Skin epidermis (tissue), 12 donors: ENCODE data around the gene EPAS1.
A peak's percentile ranks its signal among the peaks of the same experiment; 100 is the strongest.

Source experiments
- H3K27ac ChIP-seq, 21 experiments: fragments of 200-600 bp; sonication (generic) in 11 of 21; one replicate each; pipeline ENCODE4 v1.5.0; 2020; ENCODE audit warnings: mild to moderate bottlenecking in 3 of 21, inconsistent platforms in 2 of 21, moderate library complexity in 2 of 21
- H3K4me3 ChIP-seq, 7 experiments: fragments of 200-600 bp; sonication (generic) in 2 of 7; one replicate each; pipeline ENCODE4 v1.5.0; 2020; ENCODE audit warnings: inconsistent platforms in 2 of 7, mild to moderate bottlenecking in 2 of 7, moderate library complexity in 1 of 7

EPAS1 gene

DNA sequence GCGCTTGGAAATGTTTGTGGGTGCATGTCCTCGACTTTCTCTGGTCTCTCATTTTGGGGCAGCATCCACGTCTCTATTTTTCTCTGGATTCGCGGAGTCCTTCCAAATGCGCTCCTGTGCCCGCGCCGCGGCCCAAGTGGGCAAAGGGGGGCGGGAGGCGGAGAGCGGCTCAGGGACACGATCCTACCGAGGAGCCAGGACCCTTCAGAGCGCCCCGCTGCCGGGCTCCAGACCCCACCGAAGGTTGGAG, 990 bp downstream of the EPAS1 start:
- H3K27ac ChIP-seq: peak overlapping the region; percentile 64 to 95 (median 82)

DNA sequence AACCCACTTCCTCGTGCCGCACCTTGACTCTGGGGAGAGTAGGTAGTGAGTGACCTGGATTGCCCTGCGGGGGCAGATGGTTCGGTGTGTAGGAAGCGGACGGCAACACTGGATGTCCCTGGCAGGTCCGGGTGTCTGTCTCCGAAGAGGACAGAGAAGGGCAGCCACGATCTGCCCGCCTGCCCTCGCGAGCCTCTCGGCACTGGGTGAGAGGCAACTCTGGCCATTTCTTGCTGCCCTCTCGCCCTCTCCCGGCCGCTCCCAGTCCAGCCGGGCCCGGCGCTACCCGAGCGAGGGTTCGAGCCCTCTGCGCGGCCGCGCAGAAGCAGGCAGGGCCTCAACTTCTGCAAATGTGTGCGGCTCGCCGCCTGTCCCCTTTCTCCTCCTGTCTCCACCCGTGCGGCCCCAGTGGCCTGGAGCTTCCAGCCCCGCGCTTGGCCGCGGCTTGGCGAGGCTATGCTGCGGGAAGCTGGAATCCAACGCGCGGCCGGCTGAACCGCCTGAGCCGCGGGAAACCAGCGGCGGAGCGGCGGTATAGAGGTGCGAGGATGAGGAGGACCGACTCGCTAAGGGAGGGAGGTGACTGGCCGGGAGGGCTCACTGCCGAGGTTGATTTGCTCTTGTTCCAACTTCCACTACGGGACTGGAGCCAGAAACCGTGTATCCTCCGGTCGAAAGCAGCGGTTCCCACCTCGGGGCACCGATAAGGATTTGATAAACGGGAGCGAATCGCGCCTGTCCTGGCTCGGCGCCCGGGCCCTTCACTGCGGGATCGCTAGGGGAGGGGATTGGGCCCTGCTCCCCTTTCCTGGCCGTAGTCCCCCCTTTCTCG, 1.5 kb downstream of the EPAS1 start:
- H3K4me3 ChIP-seq: peak overlapping the region; percentile 58 to 84 (median 74)
- H3K27ac ChIP-seq: peak overlapping the region; percentile 64 to 95 (median 82)

More for the DNA sequence above, 990 bp downstream of the EPAS1 start:
- H3K4me3 ChIP-seq: peak overlapping the region; percentile 58 to 84 (median 74)

DNA sequence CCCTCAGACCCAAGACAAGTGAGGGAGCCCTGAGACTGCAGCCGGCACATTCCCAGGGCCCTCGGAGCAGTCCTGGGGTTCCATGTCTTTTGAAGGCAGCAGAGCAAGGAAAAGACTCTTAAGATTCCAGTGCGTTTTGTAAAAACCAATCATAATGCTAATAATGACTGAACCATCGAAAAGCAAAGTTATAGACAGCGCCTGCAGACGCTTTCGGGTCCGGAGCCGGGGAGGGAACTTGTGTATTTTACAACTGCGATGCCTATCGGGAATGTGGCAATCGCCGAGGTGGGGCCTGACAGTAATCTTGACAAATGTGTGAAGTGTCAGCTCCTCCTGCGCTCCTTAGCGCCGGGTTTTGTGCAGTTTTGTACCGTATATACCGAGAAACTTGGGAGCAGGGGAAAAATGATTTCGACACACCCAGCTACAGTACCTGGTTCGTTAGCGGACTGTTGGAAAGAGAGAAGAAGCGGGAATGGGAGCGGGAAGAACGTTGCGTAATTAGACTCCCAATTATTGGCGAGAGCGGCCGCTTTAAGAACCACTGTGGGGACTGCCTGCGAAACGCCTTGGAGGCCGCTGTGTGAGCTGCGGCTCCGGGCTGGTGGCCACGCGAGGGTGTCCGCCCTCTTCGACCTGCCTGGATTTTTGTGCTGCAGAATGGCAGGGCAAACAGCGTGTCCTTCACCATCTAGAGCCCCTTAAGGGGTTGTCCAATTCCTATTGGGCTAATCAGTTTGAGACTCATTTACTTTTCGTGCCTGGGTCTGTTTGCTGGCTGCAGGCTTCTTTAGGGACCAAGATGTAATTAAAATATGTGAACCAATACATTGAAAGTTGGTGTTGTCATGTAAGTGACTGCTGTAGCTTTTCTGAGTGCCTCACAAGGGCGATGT, 2.4 kb downstream of the EPAS1 start:
- H3K4me3 ChIP-seq: peak overlapping the region; percentile 58 to 84 (median 74)

DNA sequence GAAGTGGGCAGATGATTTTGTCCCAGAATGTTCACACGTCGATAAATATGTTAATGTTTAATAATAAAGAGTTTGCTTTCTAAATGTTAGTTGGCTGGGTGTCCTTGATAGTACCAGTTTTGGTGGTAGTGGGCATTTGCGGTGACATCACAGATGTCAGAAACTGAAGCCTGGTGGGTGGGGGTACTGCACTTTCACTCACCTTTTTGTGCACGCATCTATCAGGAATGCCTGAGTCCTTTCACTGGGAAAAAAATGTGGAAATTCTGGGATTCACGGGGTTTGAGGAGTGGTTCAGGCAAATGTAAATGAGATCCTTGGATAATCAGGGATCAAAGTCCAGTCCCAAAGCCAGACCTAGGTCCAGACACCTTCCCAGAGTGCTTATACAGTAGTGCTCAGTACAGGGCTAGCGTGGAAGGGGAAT, 3.2 kb downstream of the EPAS1 start:
- peak overlapping the region in 10 of 21 experiments; percentile 49 to 95 (median 84) for H3K27ac ChIP-seq

More for the DNA sequence above, 2.4 kb downstream of the EPAS1 start:
- H3K27ac ChIP-seq: peak overlapping the region; percentile 64 to 95 (median 82)

DNA sequence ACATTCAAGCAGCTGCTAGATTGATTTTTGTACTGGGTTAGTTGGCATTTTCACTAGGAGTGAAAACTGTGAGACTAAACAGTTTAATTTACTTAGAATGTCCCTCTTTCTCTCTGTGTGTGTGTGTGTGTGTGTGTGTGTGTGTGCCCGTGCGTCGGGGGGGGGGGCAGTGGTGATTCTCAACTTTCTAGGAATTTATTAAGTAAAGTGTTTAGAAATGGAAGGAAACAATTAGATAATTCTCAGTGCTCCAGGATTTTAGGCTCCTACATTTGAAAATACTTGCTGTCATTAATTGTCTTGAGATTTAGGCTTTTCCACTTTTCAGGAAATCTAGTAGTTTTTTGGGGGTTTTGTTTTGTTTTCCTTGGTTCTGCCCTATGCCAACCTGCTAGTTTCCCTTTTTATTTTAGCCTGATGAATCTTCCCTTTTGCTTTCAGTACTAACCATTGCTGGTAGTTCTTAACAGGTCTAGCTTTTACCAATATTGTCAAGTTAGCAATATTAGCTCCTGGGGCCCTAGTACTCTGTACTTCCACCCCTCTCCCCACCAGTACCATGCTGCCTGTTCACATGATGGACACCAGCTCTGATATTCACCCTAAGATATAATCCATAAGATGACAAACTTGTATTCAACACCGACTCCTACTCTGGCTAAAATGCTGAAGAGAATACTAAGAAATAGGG, 4.9 kb downstream of the EPAS1 start:
- H3K27ac ChIP-seq: no peak overlapping the region
- no peak overlapping the region for H3K4me3 ChIP-seq

More for the DNA sequence above, 3.2 kb downstream of the EPAS1 start:
- peak overlapping the region; percentile 58 to 84 (median 74) for H3K4me3 ChIP-seq

DNA sequence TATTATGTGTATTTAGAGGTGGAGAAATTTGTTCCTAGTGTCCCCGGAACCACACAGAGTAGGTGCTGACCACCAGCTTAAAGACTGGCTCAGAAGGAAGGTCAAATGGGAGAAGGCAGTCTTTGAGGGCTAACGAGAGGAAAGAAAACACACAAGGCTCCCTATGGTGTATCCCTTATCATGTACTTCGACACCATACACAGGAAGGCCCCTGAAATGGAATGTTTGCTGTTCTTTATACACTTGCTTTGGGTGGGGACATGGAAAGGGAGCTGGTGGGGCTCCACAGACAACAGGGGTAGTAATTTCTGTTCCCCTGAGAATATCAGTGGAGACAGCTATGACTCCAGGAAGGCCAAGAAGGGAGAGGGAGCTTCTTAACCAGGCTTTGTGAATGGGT, 6.0 kb downstream of the EPAS1 start:
- H3K4me3 ChIP-seq: no peak overlapping the region
- no peak overlapping the region for H3K27ac ChIP-seq

DNA sequence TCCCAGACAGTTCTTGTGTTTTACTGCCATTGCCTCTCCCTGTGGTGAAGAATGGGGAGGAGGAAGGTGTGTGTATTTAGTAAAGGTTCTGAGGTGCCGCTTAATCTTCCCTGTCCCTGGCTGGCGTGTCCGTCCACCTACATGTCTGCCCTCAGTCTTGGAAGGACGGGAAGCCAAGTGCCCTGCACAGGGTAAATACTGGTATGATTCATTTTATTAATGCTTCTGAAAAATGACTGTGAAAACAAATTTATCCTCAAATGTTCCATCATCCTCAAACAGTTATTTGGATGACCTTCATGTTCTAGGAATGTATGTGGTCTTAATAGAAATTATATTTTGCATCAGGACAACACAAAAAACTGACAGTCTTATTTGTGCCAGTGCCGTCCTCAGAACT, 6.6 kb downstream of the EPAS1 start:
- Histone ChIP-seq H3K4me3 (no peak overlapping the region), H3K27ac (no peak overlapping the region)

DNA sequence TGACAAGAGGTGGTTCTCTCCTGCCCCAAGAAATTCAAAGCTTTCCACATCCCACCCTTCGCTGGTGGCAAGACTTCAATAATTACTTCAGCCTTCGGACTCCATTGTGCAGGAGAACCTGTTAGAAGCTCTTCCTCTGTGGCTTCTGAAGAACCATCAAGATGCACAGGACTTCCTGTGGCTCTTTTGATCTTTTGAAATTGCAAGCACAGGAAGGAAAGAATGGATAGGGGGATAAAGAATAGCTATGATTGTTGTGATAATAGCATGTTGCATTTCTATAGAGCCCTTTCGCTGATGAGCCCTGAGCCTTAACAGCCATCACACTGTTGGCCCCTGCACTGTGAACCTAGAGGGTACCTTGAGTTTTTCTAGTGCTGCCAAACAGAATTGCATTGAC, 7.4 kb downstream of the EPAS1 start:
- H3K27ac ChIP-seq: no peak overlapping the region

DNA sequence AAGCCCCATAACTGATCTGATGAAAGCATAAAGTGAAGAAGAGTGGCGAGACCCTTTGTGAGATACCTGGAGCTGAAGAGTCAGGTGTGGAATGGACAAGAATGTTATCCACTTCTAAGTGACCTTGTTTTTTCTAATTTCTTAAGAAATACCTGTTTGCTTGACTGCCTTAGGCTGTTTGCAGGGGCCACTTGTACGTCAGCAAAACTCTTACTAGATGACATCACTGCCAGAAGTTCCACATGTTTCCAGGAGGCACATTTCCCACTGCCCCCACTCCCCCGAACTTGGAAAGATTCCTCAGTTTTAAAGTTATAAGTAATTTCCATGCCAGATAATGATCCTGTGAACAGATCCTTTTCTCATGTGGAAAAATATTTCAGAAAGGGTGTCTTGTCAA, 8.0 kb downstream of the EPAS1 start:
- no peak overlapping the region for H3K27ac ChIP-seq
- no peak overlapping the region for H3K4me3 ChIP-seq

More for the DNA sequence above, 7.4 kb downstream of the EPAS1 start:
- H3K4me3 ChIP-seq: no peak overlapping the region

DNA sequence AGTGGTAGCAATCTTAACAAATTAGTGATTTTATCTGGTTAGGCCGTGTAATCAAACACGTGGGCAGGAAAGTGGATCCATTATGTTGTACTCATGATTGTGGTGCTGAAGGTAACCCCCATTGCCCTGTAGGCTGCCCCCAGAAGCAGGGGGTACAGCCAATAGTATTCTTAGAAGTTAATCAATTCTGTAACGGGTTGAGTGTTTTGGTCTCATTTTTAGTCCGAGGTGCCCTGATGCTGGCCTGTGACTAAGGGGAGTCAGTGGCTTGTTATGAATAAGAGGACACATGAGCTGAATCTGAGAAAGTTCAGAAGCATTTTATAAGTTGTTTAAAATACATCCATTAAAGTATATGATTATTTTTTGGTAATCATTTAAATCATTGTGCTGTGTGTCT, 8.6 kb downstream of the EPAS1 start:
- peak overlapping the region in 2 of 21 experiments; percentile 3 to 12 for H3K27ac ChIP-seq
- H3K4me3 ChIP-seq: no peak overlapping the region

DNA sequence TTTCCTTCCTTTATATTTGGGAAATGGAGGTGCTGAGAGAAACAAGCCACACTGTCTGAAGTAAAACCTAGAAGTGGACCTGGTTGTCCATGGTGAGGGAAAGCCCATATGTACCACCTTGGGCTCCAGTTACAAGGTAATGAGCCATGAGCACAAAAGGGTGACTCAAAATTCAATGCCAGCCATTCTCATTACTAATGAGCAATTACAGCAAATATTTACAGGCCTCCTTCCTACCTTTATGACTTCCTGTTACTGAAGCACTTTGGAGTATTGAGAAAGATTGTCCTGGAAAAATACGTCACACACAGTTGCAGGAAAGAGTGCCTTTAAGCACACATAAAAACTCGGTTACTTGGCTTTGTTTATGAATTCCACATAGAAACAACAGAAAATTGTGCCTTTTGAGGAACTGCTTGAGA, 9.1 kb downstream of the EPAS1 start:
- peak overlapping the region in 1 of 21 experiments; percentile 3 for H3K27ac ChIP-seq
- no peak overlapping the region for H3K4me3 ChIP-seq

DNA sequence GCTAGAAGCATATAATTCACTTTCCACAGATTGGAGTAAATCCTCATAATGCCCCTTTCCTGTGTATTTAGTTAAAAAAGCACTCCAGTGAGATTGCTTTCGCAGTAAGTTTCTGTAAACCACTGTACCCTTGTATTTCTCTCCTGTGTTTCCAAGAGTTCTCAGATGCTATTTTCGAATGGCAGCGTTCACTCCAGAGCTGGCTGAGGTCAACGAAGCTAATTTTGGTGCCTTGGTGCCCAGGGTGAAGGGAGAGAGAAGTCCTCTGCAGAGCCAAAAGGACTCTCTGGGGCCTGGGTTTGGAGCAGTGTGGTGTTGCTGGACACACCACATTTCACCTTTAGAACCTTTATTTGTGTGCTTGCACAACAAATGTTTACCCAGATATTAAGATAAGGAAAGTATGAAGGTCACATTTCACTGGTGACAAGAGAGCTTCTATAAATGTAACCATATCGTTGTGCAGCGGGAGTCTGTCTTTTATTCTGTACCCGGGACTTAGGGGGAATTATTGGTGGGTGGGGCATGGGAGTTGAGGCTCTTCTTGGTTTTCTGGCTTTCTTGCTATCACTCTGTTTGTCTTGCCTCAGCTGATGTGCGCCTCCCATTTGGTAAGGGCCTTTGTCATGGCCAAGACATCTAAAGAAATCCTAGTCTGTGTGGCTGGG, 9.9 kb downstream of the EPAS1 start:
- peak overlapping the region in 5 of 21 experiments; percentile 1 to 61 (median 44) for H3K27ac ChIP-seq

DNA sequence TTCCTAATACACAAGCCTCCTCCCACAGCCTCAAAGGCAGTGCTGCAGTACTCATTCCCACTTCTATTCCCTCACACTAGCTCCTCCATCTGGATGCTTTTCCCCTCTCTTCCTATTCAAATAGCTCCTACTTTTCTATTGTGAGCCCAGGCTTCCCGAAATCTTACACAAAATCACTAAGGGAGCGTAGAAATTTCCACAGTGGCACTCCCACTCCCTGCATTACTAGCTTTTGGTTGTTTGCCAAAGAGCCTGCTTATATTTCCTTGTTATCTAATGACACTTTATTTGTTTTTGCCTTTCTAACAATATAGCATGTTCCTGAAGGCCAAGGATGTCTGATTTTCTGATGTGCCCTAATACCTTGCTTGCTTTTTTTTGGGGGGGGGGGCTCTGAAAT, 10.9 kb downstream of the EPAS1 start:
- H3K27ac ChIP-seq: peak overlapping the region in 4 of 21 experiments; percentile 0 to 61 (median 5)
- no peak overlapping the region for H3K4me3 ChIP-seq

More for the DNA sequence above, 9.9 kb downstream of the EPAS1 start:
- no peak overlapping the region for H3K4me3 ChIP-seq

DNA sequence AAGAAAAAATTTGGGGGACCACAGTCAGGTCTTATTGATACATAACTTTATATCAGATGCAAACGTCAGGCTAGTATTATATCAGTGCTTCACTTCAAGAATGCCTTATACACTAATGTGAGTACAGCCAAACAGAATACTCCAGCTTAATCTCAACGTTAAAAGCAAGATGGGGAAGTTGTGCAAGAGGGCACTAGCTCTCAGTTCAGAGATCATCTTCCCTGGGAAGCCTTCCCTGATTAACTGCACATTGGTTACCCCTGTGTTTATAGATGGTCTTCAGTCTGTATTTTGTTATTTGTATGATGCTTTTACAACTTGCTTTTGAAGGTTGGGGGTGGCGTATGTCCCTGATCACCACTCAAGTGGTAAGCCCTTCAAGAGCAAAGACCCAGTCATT, 11.4 kb downstream of the EPAS1 start:
- peak overlapping the region in 1 of 21 experiments; percentile 9 for H3K27ac ChIP-seq

DNA sequence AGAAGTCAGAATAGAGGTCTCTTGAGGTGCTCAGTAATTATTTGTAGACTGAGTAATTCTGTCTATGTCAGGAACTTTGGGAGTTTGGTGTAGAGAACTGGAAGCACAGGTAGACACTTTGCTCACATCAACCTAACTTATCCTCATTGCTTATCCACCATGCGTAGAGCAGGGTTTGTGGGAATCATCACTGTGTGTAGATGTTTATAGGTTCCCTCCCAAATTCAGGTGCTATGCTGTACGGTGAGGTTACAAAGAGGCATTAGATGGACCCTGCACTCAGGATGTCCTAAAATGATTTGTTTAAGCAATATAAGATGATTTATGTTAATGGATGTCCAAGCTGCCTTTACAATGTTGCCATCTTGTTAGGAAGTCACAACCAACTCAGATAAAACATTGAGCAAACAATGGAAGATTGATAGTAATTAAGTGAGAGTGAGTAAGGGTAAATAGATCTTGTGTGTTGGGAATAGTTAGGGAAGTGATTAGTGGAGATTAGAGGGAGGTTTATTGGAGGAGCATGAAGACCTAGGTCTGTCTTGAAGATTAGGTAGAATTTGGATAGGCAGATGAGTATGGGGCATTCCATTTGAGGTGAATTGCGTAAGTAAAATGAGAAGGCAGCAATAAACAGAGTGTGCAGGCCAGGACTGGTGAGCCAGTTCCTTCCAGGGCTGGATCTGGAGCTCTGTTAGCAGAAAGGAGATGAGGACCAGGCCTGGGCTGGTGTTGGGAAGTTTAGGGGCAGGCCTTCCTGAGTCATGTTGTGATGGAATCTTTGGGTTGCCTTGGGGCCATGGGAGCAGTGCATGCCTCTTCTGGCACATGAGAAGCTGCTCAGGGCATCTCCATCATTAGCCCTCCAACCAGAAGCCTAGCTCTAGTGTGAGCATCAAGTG, 12.1 kb downstream of the EPAS1 start:
- Histone ChIP-seq H3K4me3 (no peak overlapping the region), H3K27ac (peak overlapping the region in 1 of 21 experiments; percentile 36)

More for the DNA sequence above, 11.4 kb downstream of the EPAS1 start:
- H3K4me3 ChIP-seq: no peak overlapping the region

DNA sequence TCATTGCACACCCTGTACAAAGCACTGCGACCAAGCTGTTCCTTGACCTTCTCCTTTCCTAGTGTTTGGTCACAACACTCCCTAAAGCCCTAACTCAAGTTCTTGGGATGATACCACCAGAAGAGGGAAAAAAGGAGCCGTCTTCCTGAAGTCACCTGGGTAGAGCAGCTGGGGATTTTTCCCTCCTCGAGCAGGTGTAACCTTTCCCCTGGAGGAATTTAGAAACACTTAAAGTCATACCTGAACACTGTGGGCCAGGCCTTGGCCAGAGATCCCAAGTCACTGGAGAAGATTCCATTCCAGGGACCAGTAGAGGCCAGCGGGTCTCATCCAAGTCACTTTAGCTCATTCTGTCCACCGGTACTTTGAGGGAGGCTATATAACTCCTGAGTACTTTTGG, 13.2 kb downstream of the EPAS1 start:
- no peak overlapping the region for H3K4me3 ChIP-seq
- H3K27ac ChIP-seq: no peak overlapping the region

DNA sequence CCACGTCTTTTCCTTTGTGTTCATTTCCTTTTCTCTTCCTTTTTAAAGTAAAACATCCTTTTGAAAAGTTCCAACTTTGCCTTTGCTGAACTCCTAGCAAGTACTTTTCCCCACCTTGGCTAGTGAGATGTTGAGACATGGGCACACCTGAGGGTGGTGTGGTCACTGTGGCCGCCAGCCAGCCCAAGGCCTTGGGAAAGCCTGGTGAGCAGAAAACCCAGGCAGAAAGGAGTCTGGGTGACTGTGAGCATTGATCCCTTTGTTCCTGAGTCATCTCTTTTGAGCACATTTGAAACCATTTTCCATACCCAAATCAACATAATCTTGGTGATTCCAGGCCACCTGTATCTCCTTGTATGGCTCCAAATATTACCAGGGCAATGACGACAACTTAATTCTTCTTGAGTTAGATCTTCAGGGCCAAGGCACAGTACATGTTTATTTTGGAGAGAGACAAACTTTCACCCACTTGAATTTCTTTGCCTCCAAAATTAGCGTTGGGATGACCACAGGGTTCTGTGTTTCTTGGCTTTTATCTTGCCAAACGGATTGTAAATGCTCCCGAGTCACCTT, 14.5 kb downstream of the EPAS1 start:
- no peak overlapping the region for H3K27ac ChIP-seq

DNA sequence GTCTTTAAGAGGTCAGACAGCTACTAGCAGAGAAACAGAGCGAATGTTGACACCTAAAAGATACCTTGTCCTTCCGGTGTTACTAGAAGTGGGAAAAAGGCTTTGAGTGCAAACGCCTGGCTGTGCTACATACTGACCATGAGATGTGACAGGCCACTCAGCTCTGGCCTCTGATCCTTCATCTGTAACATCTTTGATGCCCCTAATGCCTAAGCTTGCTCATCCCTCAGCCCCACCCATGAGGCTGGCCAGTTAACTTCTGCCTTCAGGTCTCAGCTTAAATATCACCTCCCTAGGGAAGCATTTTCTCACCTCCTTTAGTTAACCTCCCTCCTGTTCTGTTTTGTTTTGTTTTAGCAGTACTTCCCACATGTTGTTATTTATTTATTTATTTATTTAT, 15.9 kb downstream of the EPAS1 start:
- Histone ChIP-seq H3K4me3 (no peak overlapping the region), H3K27ac (peak overlapping the region in 1 of 21 experiments; percentile 23)

More for the DNA sequence above, 14.5 kb downstream of the EPAS1 start:
- H3K4me3 ChIP-seq: no peak overlapping the region
